Measurements from ENCODE around the gene DMP1.

Gene DMP1
- total RNA-seq, result 0 reads per million in 4 donors

GRCh38 chr4:87649980-87650379, at the start of gene DMP1:
Gene DMP1 (plus strand): TSS chr4:87650280. CDS start chr4:87656493, 6,213 bp downstream.
- no peak for DNase-seq

- no peak for DNase-seq
Measured at GRCh38 chr4:87601361-87601760, 48.7 kb upstream of the DMP1 start.

- DNase-seq, result no peak
Measured at GRCh38 chr4:87608229-87608628, 41.9 kb upstream of the DMP1 start, which contains the start of gene DSPP. Gene DSPP (plus strand): TSS chr4:87608529. CDS start chr4:87610909, 2,380 bp downstream.

GRCh38 chr4:87614292-87614890, 35.7 kb upstream of the DMP1 start:
- no peak for DNase-seq

- no peak for DNase-seq
Measured at GRCh38 chr4:87616268-87616667, 33.8 kb upstream of the DMP1 start.

- no peak for DNase-seq
Measured at GRCh38 chr4:87620086-87620485, 30.0 kb upstream of the DMP1 start.

- DNase-seq, result no peak
Measured at GRCh38 chr4:87620491-87620890, 29.6 kb upstream of the DMP1 start.

GRCh38 chr4:87622303-87622702, 27.8 kb upstream of the DMP1 start:
- DNase-seq, result no peak

- no peak for DNase-seq
Measured at GRCh38 chr4:87624698-87625097, 25.4 kb upstream of the DMP1 start.

GRCh38 chr4:87631668-87632067, 18.4 kb upstream of the DMP1 start:
- no peak for DNase-seq

- no peak for DNase-seq
Measured at GRCh38 chr4:87632469-87632868, 17.6 kb upstream of the DMP1 start.

- no peak for DNase-seq
Measured at GRCh38 chr4:87633243-87633642, 16.8 kb upstream of the DMP1 start.

GRCh38 chr4:87644286-87644685, 5.8 kb upstream of the DMP1 start:
- DNase-seq, result no peak

GRCh38 chr4:87650938-87651337, 858 bp downstream of the DMP1 start:
- DNase-seq, result no peak

- DNase-seq, result no peak
Measured at GRCh38 chr4:87651941-87652340, 1.9 kb downstream of the DMP1 start.

- DNase-seq, result no peak
Measured at GRCh38 chr4:87654487-87655044, 4.5 kb downstream of the DMP1 start.

GRCh38 chr4:87657525-87657924, 7.4 kb downstream of the DMP1 start:
- no peak for DNase-seq

GRCh38 chr4:87659247-87659931, 9.3 kb downstream of the DMP1 start:
- DNase-seq, result no peak

- no peak for DNase-seq
Measured at GRCh38 chr4:87662871-87663270, 12.8 kb downstream of the DMP1 start.

- DNase-seq, result no peak
Measured at GRCh38 chr4:87669373-87669772, 19.3 kb downstream of the DMP1 start.

GRCh38 chr4:87677731-87678130, 27.7 kb downstream of the DMP1 start:
- DNase-seq, result no peak

- DNase-seq, result peak in 2 of 5 donors; percentile 2 to 11
Measured at GRCh38 chr4:87679449-87680169, 29.5 kb downstream of the DMP1 start.

GRCh38 chr4:87680271-87680670, 30.2 kb downstream of the DMP1 start:
- no peak for DNase-seq

- DNase-seq, result no peak
Measured at GRCh38 chr4:87688316-87688715, 38.2 kb downstream of the DMP1 start.
